Kidney (tissue), 14 donors: ENCODE measurements around the gene PRR9. TPM values are rescaled to one million over a fixed set of nuclear protein-coding genes. Genes with fewer than 3 reads are reported as not detected.

ENCODE experiments used
- DNase-seq, 5 donors: peaks; one replicate each; pipeline ENCODE4 v3.0.0-alpha.2; 2013 to 2020
- FAIRE-seq: peaks from 2 replicates; lab custom pipeline; 2012; peaks lifted over from hg19 to GRCh38; lab: Jason Lieb, UNC
- H3K27ac ChIP-seq, 2 donors: one replicate each; pipeline ENCODE4 v1.7.0; 2013; ENCODE audit warnings: low read depth in 2 of 2, low read length in 2 of 2, inconsistent platforms in 1 of 2
- H3K27me3 ChIP-seq: one replicate; pipeline ENCODE4 v1.7.1; 2013; ENCODE audit warnings: low read length, inconsistent platforms; ENCODE audit not compliant: control insufficient read depth, insufficient read depth
- H3K36me3 ChIP-seq, 3 donors: one replicate each; pipeline versions ENCODE4 v1.7.0 to v1.7.1; 2013; ENCODE audit warnings: low read length in 3 of 3, control low read depth in 1 of 3, inconsistent platforms in 1 of 3; ENCODE audit not compliant: insufficient read depth in 3 of 3, control insufficient read depth in 2 of 3
- H3K4me1 ChIP-seq, 3 donors: one replicate each; pipeline versions ENCODE4 v1.7.0 to v1.7.1; 2013; ENCODE audit warnings: low read length in 3 of 3, inconsistent platforms in 1 of 3, low read depth in 1 of 3; ENCODE audit not compliant: control insufficient read depth in 2 of 3, insufficient read depth in 2 of 3
- H3K4me3 ChIP-seq, 3 donors: one replicate each; pipeline versions ENCODE4 v1.7.0 to v1.8.1; 2013; ENCODE audit warnings: low read length in 3 of 3, control low read depth in 1 of 3, inconsistent platforms in 1 of 3
- H3K9ac ChIP-seq, 3 donors: one replicate each; pipeline versions ENCODE4 v1.7.0 to v1.7.1; 2013; ENCODE audit warnings: low read length in 3 of 3, control low read depth in 1 of 3, inconsistent platforms in 1 of 3
- H3K9me3 ChIP-seq, 3 donors: one replicate each; pipeline versions ENCODE4 v1.7.0 to v1.7.1; 2013; ENCODE audit warnings: low read length in 3 of 3, control low read depth in 1 of 3, inconsistent platforms in 1 of 3; ENCODE audit not compliant: control insufficient read depth in 2 of 3, insufficient read depth in 1 of 3
- intact Hi-C: fragments of 100-400 bp; cut with DNase I; formaldehyde crosslinking; loops from one replicate; pipeline ENCODE4 v1.11.1; 2022
- polyA plus RNA-seq: library from polyadenylated mRNA; stranded (reverse); fragments of 350-450 nt; fragmentation: Illumina TruSeq; extraction: RNeasy Lipid Tissue Mini Kit (QIAGEN cat#74804); gene quantifications from one replicate; pipeline ENCODE4 v1.2.3, GENCODE V29; 2014; ENCODE audit warnings: low read depth, low replicate concordance; ENCODE audit not compliant: insufficient read depth
- total RNA-seq: library from RNA; stranded (reverse); fragmentation: NEBNext Ultra II Directional; extraction: Animal tissue kit (Norgen Biotek cat#: 25700); gene quantifications from one replicate; pipeline ENCODE4 v1.2.1, GENCODE V29; 2021
- TF ChIP-seq, protein P1 (sequence below): IDR thresholded peaks from 3 replicates; pipeline ENCODE4 v1.5.1; 2012; ENCODE audit warnings: mild to moderate bottlenecking, moderate library complexity, borderline replicate concordance; ENCODE audit not compliant: insufficient read depth; ENCODE audit errors: extremely low read depth
- donor health status: control.
- donor health status: control.
- donor health status: control.
- donor health status: control.
- donor health status: control.
- donor health status: DM: yes; HTN: yes; CAD: no.
- donor health status: Normal renal cell carcinoma (clear cell type).

The PRR9 gene
- total and polyA plus RNA-seq, 2 donors from 2014 or later = not detected

- intact Hi-C loops = no loop called here
- Histone ChIP-seq H3K36me3 (no peaks in the 10 kb centered on the region), H3K9me3 (no peaks in the 10 kb centered on the region), H3K9ac (no peak overlapping the region), H3K4me3 (no peak overlapping the region), H3K27ac (no peak overlapping the region), H3K27me3 (no peaks in the 10 kb centered on the region), H3K4me1 (no peaks in the 10 kb centered on the region)
- FAIRE-seq = no peak
- TF ChIP-seq, protein P1, sequence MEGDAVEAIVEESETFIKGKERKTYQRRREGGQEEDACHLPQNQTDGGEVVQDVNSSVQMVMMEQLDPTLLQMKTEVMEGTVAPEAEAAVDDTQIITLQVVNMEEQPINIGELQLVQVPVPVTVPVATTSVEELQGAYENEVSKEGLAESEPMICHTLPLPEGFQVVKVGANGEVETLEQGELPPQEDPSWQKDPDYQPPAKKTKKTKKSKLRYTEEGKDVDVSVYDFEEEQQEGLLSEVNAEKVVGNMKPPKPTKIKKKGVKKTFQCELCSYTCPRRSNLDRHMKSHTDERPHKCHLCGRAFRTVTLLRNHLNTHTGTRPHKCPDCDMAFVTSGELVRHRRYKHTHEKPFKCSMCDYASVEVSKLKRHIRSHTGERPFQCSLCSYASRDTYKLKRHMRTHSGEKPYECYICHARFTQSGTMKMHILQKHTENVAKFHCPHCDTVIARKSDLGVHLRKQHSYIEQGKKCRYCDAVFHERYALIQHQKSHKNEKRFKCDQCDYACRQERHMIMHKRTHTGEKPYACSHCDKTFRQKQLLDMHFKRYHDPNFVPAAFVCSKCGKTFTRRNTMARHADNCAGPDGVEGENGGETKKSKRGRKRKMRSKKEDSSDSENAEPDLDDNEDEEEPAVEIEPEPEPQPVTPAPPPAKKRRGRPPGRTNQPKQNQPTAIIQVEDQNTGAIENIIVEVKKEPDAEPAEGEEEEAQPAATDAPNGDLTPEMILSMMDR = no peak
- no peak for DNase-seq
Observed at GRCh38 chr1:153212201-153212600, 5.2 kb upstream of the PRR9 start.

DNA sequence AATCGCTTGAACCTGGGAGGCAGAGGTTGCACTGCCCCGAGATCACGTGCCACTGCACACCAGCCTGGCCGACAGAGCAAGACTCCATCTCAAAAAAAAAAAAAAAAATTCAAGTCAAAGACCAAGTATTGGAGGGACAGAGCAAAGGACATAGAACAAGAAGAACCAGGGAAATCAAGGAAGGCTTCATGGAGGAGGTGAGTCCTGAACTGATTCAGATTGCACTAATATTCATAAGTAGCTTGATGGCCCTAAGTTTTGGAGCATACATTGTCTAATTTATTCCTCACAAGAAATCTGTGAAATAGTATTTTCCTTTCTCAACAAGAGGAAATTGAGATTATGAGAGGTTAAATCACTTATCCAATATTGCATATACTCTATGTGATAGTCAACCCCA, 3.9 kb upstream of the PRR9 start:
- H3K36me3 ChIP-seq = no peaks in the 10 kb centered on the region
- H3K9ac ChIP-seq = no peak overlapping the region
- no peak for DNase-seq
- TF ChIP-seq, protein P1 = no peak
- H3K4me3 ChIP-seq = no peak overlapping the region
- intact Hi-C loops = no loop called here
- no peak for FAIRE-seq
- no peak overlapping the region for H3K27ac ChIP-seq
- H3K27me3 ChIP-seq = no peaks in the 10 kb centered on the region
- H3K9me3 ChIP-seq = no peaks in the 10 kb centered on the region
- no peaks in the 10 kb centered on the region for H3K4me1 ChIP-seq

GRCh38 chr1:153217744-153218416, 496 bp downstream of the PRR9 start:
- FAIRE-seq = no peak
- Histone ChIP-seq H3K27me3 (no peaks in the 10 kb centered on the region), H3K9me3 (no peaks in the 10 kb centered on the region), H3K4me1 (no peaks in the 10 kb centered on the region), H3K27ac (no peak overlapping the region), H3K9ac (no peak overlapping the region), H3K4me3 (no peak overlapping the region), H3K36me3 (no peaks in the 10 kb centered on the region)
- DNase-seq = no peak
- intact Hi-C loops = no loop called here
- TF ChIP-seq, protein P1 = no peak
